PFSK-1 (cell line): ENCODE results near the gene WDR86.
A peak's percentile ranks its signal among the peaks of the same experiment; 100 is the strongest.

Experiments
- SIN3A ChIP-seq: IDR thresholded peaks from 2 replicates; pipeline ENCODE4 v1.6.1; 2012; ENCODE audit warnings: mild to moderate bottlenecking, low read length, moderate library complexity, borderline replicate concordance; ENCODE audit not compliant: insufficient read depth
- TAF1 ChIP-seq: IDR thresholded peaks from 2 replicates; pipeline ENCODE4 v1.6.1; 2012; ENCODE audit warnings: low read length, control low read depth, borderline replicate concordance; ENCODE audit not compliant: insufficient read depth
- TF ChIP-seq, protein P1 (sequence below), 2 experiments: IDR thresholded peaks; 2 replicates each; pipeline versions ENCODE4 v1.6.1 to v1.8.0; 2011 to 2012; ENCODE audit warnings: low read depth in 2 of 2, low read length in 2 of 2, control low read depth in 1 of 2, inconsistent platforms in 1 of 2, mild to moderate bottlenecking in 1 of 2, moderate library complexity in 1 of 2; ENCODE audit not compliant: insufficient read depth in 1 of 2

- no peak for TF ChIP-seq SIN3A
- TF ChIP-seq, protein P1, sequence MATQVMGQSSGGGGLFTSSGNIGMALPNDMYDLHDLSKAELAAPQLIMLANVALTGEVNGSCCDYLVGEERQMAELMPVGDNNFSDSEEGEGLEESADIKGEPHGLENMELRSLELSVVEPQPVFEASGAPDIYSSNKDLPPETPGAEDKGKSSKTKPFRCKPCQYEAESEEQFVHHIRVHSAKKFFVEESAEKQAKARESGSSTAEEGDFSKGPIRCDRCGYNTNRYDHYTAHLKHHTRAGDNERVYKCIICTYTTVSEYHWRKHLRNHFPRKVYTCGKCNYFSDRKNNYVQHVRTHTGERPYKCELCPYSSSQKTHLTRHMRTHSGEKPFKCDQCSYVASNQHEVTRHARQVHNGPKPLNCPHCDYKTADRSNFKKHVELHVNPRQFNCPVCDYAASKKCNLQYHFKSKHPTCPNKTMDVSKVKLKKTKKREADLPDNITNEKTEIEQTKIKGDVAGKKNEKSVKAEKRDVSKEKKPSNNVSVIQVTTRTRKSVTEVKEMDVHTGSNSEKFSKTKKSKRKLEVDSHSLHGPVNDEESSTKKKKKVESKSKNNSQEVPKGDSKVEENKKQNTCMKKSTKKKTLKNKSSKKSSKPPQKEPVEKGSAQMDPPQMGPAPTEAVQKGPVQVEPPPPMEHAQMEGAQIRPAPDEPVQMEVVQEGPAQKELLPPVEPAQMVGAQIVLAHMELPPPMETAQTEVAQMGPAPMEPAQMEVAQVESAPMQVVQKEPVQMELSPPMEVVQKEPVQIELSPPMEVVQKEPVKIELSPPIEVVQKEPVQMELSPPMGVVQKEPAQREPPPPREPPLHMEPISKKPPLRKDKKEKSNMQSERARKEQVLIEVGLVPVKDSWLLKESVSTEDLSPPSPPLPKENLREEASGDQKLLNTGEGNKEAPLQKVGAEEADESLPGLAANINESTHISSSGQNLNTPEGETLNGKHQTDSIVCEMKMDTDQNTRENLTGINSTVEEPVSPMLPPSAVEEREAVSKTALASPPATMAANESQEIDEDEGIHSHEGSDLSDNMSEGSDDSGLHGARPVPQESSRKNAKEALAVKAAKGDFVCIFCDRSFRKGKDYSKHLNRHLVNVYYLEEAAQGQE (IDR thresholded peaks at IDR 0.05; ENCODE audit: insufficient read depth in 1 of 2, low read depth in 2 of 2, low read length in 2 of 2), result 0 out of 4 replicates have a peak, but pooled peaks of 1 of the 2 experiments have one; percentile 28
- no peak for TF ChIP-seq TAF1
These were observed 16.6 kb upstream of the WDR86 start for GRCh38 chr7:151426441-151426903.
